K562 (cell line): ENCODE data around the gene IL25. TPM values are rescaled to one million over a fixed set of nuclear protein-coding genes. Genes with fewer than 3 reads are reported as not detected.

Experiments
- ATAC-seq: fragments of 200-7000 bp; cut with Tn5 transposase; 3 replicates; pipeline ENCODE4 v1.9.1; 2020; ENCODE audit warnings: moderate library complexity
- BruUV-seq: library from RNA; stranded (reverse); fragments of 400-500 nt; replicated peaks from 2 replicates; lab custom pipeline; 2021; lab: Mats Ljungman, UMichigan
- CTCF ChIA-PET: fragments of 300-600 bp; formaldehyde crosslinking; extraction: SDS; loops from one replicate; lab custom pipeline; 2021; ENCODE audit warnings: low intra/inter-chr PET ratio; lab: Yijun Ruan, JAX
- POLR2A ChIA-PET: fragments of 300-600, 350-650 bp; sonication (Branson Sonifier 250); formaldehyde crosslinking; extraction: SDS; loops from one replicate; lab custom pipeline; 2021; ENCODE audit warnings: antibody characterized with exemption, inconsistent platforms; lab: Yijun Ruan, JAX
- DNase-seq, 4 experiments: peaks; one replicate each; pipeline versions ENCODE4 v3.0.0 to v3.0.0-alpha.2; 2011 to 2018; ENCODE audit warnings: low spot score in 3 of 4, mixed read lengths in 3 of 4; ENCODE audit errors: extremely low read depth in 1 of 4
- FAIRE-seq: peaks from 2 replicates; lab custom pipeline; 2011; peaks lifted over from hg19 to GRCh38; lab: Jason Lieb, UNC
- H2AFZ ChIP-seq: 2 replicates; pipeline ENCODE4 v1.6.0; 2011; ENCODE audit warnings: low read depth, low read length, control low read depth, inconsistent platforms
- H3K27ac ChIP-seq: fragments of 200-600 bp; 3 replicates; pipeline ENCODE4 v1.8.0; 2011; ENCODE audit warnings: low read depth, mild to moderate bottlenecking, control low read depth, inconsistent platforms, low read length, moderate library complexity, mixed read lengths; ENCODE audit errors: extremely low read depth
- H3K27me3 ChIP-seq, 2 experiments: fragments of 300-600 bp in 1 of 2; 2 replicates in 1 of 2; 3 replicates in 1 of 2; pipeline versions ENCODE4 v1.6.0 to v1.8.0; 2011; ENCODE audit warnings: inconsistent platforms in 2 of 2, low read length in 2 of 2, mild to moderate bottlenecking in 1 of 2, mixed read lengths in 1 of 2, moderate library complexity in 1 of 2; ENCODE audit not compliant: control insufficient read depth in 2 of 2, insufficient read depth in 2 of 2
- H3K36me3 ChIP-seq: fragments of 300-600 bp; 3 replicates; pipeline ENCODE4 v1.8.0; 2011; ENCODE audit warnings: mild to moderate bottlenecking, low read length, inconsistent platforms; ENCODE audit not compliant: control insufficient read depth, insufficient read depth
- H3K4me1 ChIP-seq, 2 experiments: fragments of 200-600 bp in 1 of 2; replicated peaks in 1 of 2; 2 replicates in 1 of 2; 3 replicates in 1 of 2; pipeline versions ENCODE4 v1.5.1 to v1.8.0; 2011; ENCODE audit warnings: inconsistent platforms in 2 of 2, low read length in 2 of 2, mild to moderate bottlenecking in 1 of 2, mixed read lengths in 1 of 2, moderate library complexity in 1 of 2; ENCODE audit not compliant: control insufficient read depth in 2 of 2, insufficient read depth in 2 of 2
- H3K4me2 ChIP-seq: 2 replicates; pipeline ENCODE4 v1.6.1; 2011; ENCODE audit warnings: low read length, control low read depth, inconsistent platforms, mixed read lengths; ENCODE audit not compliant: insufficient read depth
- H3K4me3 ChIP-seq: fragments of 200-600 bp; sonication (generic), shearing (Covaris generic); 2 replicates; pipeline ENCODE4 v1.5.1; 2016; ENCODE audit warnings: control low read depth, inconsistent platforms
- H3K79me2 ChIP-seq: fragments of 200-600 bp; 3 replicates; pipeline ENCODE4 v1.8.0; 2011; ENCODE audit warnings: low read length, inconsistent platforms; ENCODE audit not compliant: control insufficient read depth, insufficient read depth
- H3K9ac ChIP-seq, 2 experiments: 2 replicates each; pipeline versions ENCODE4 v1.6.0 to v1.6.1; 2011; ENCODE audit warnings: low read depth in 2 of 2, low read length in 2 of 2, control low read depth in 1 of 2, inconsistent platforms in 1 of 2, mild to moderate bottlenecking in 1 of 2, mixed read lengths in 1 of 2; ENCODE audit not compliant: insufficient read depth in 1 of 2
- H3K9me1 ChIP-seq: one replicate; pipeline ENCODE4 v1.6.0; 2011; ENCODE audit warnings: inconsistent platforms, mild to moderate bottlenecking, low read length, moderate library complexity; ENCODE audit not compliant: control insufficient read depth, insufficient read depth
- H3K9me3 ChIP-seq: replicated peaks from 2 replicates; pipeline ENCODE4 v1.5.1; 2011; ENCODE audit warnings: low read depth, low read length, inconsistent platforms; ENCODE audit not compliant: control insufficient read depth, insufficient read depth
- H4K20me1 ChIP-seq: replicated peaks from 2 replicates; pipeline ENCODE4 v1.6.1; 2011; ENCODE audit warnings: low read length, inconsistent platforms, mixed read lengths; ENCODE audit not compliant: control insufficient read depth, insufficient read depth
- HNRNPLL ChIP-seq: fragments of 200-400 bp; formaldehyde crosslinking; IDR thresholded peaks from 2 replicates; pipeline ENCODE4 v1.6.1; 2017; ENCODE audit warnings: low read length, low read depth, mild to moderate bottlenecking; ENCODE audit not compliant: poor library complexity, severe bottlenecking
- MYBL2 ChIP-seq, 2 experiments: fragments of 450-650 bp in 1 of 2; sonication (generic) in 1 of 2; formaldehyde crosslinking in 1 of 2; IDR thresholded peaks; 2 replicates each; pipeline versions ENCODE4 v1.6.1 to v1.8.1; 2017 to 2022; ENCODE audit warnings: borderline replicate concordance in 1 of 2, inconsistent platforms in 1 of 2, low read depth in 1 of 2, mild to moderate bottlenecking in 1 of 2, missing genetic modification reagents in 1 of 2, moderate library complexity in 1 of 2
- NELFE ChIP-seq: IDR thresholded peaks from 2 replicates; pipeline ENCODE4 v1.6.1; 2011; ENCODE audit warnings: mild to moderate bottlenecking; ENCODE audit not compliant: insufficient read depth, insufficient read length
- NR2C2 ChIP-seq, 2 experiments: fragments of 200-800 bp in 1 of 2; sonication (Bioruptor generic) in 1 of 2; sonication (generic) in 1 of 2; formaldehyde crosslinking in 1 of 2; IDR thresholded peaks; 2 replicates each; pipeline versions ENCODE4 v1.6.1 to v1.8.0; 2016 to 2022; ENCODE audit warnings: mild to moderate bottlenecking in 1 of 2, missing compliant biosample characterization in 1 of 2, missing genetic modification characterization in 1 of 2, missing genetic modification reagents in 1 of 2
- PTRF ChIP-seq: fragments of 450-650 bp; IDR thresholded peaks from 2 replicates; pipeline ENCODE4 v1.6.1; 2016; ENCODE audit warnings: mild to moderate bottlenecking, missing genetic modification characterization, missing compliant biosample characterization
- SMC3 ChIP-seq: conservative IDR thresholded peaks from 2 replicates; pipeline ENCODE4 v1.6.1; 2011; ENCODE audit warnings: low read depth, low read length, improper control_type of control experiment; ENCODE audit not compliant: insufficient read depth
- SPI1 ChIP-seq: IDR thresholded peaks from 2 replicates; pipeline ENCODE4 v1.6.1; 2011; ENCODE audit warnings: low read depth, low read length, control low read depth, borderline replicate concordance
- SRF ChIP-seq, 2 experiments: fragments of 250-450, 450-650 bp in 1 of 2; sonication (Bioruptor Pico) in 1 of 2; sonication (generic) in 1 of 2; formaldehyde crosslinking; IDR thresholded peaks; 2 replicates each; pipeline versions ENCODE4 v1.5.0 to v1.5.1; 2020 to 2022; ENCODE audit warnings: mild to moderate bottlenecking in 1 of 2, missing genetic modification reagents in 1 of 2
- TAF15 ChIP-seq: fragments of 200-400 bp; formaldehyde crosslinking; IDR thresholded peaks from 2 replicates; pipeline ENCODE4 v1.6.1; 2017; ENCODE audit warnings: mild to moderate bottlenecking, low read depth, low read length, moderate library complexity
- ZFPM2 ChIP-seq: fragments of 250-450 bp; sonication (Bioruptor Pico); IDR thresholded peaks from 2 replicates; pipeline ENCODE4 v1.5.1; 2022; ENCODE audit warnings: mild to moderate bottlenecking
- ZNF655 ChIP-seq: fragments of 250-450 bp; sonication (Bioruptor Pico); IDR thresholded peaks from 2 replicates; pipeline ENCODE4 v1.5.0; 2021
- ZNF699 ChIP-seq: fragments of 250-450 bp; sonication (Bioruptor Pico); IDR thresholded peaks from 2 replicates; pipeline ENCODE4 v1.8.0; 2021; ENCODE audit warnings: mild to moderate bottlenecking, moderate library complexity; ENCODE audit not compliant: insufficient replicate concordance
- WGBS: fragments of 100-300 bp; shearing (Covaris generic); methylation state at CpG from one replicate; pipeline ENCODE4 v1.1.6; 2016; ENCODE audit warnings: low coverage, mixed read lengths; ENCODE audit not compliant: insufficient coverage; ENCODE audit errors: missing lambda C conversion rate; 5-methylcytosine and 5-hydroxymethylcytosine counted together
- in situ Hi-C: fragments of 300-500 bp; cut with MboI; formaldehyde crosslinking; loops from 4 replicates; pipeline ENCODE4 v1.15.0; 2018; ENCODE audit warnings: inconsistent platforms, mixed read lengths
- intact Hi-C: fragments of 100-400 bp; cut with micrococcal nuclease; formaldehyde crosslinking; loops from 2 replicates; pipeline ENCODE4 v1.14.2; 2022
- polyA plus RNA-seq, 8 experiments: library from polyadenylated mRNA; depleted of rRNA in 4 of 8; stranded (reverse) in 5 of 8; unstranded in 3 of 8; fragments of >200 nt; fragmentation: Nextera tagmentation in 2 of 8; fragmentation: Illumina TruSeq in 1 of 8; extraction: Ambion mirVana in 2 of 8; extraction: Trizol in 1 of 8; gene quantifications; 2 replicates each; pipeline versions ENCODE4 v1.2.1 to v1.2.3, GENCODE V29; 2011 to 2014; ENCODE audit warnings: inconsistent platforms in 1 of 8, missing spikeins in 1 of 8
- total RNA-seq, 7 experiments: library from RNA; depleted of rRNA in 6 of 7; stranded (reverse); fragments of >200 nt in 6 of 7; fragmentation: Illumina TruSeq in 2 of 7; extraction: Trizol in 2 of 7; gene quantifications; 2 replicates each; pipeline versions ENCODE4 v1.2.1 to v1.2.3, GENCODE V29; 2011 to 2021; ENCODE audit warnings: low replicate concordance in 1 of 7
- TF ChIP-seq, protein P1 (sequence below): fragments of 450-650 bp; IDR thresholded peaks from 2 replicates; pipeline ENCODE4 v1.6.1; 2016

IL25 gene
- total and polyA plus RNA-seq, 9 of the 15 experiments (the other 6 are each of a cell fraction or from before 2014, with no cell fraction given) = not detected

DNA sequence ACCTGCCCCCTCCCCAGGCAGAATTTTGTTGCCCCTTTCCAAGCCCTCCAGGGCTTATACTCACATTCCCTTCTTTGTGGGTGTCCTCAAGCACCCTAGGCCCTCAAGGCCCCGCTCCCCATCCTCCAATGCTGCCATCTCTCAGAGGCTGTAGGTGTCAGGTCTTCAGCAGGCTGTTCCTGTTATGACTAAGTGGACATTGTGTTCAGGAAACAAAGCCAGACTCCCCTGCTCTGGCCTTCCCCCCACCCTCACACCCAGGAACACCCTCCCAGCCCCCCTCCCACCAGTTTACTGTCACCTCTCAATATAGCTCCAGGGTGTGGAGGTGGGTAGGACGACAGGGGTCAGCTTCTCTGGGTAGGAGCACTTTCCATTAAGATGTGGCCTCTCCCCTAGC, 36.9 kb downstream of the IL25 start:
- no peak for DNase-seq
- no peaks in the 10 kb centered on the region for H3K79me2 ChIP-seq
- FAIRE-seq = no peak
- no peaks in the 10 kb centered on the region for H3K36me3 ChIP-seq
- WGBS = 8% methylated on average over 2 of the region's 2 CpGs
- intact Hi-C loops (no loop called here), in situ Hi-C loops (no loop called here)
- no peak overlapping the region for H3K4me3 ChIP-seq
- no TSS peak for BruUV-seq
- no peaks in the 10 kb centered on the region for H4K20me1 ChIP-seq
- H3K4me1 ChIP-seq = no peaks in the 10 kb centered on the region
- no peak overlapping the region for H2AFZ ChIP-seq
- ATAC-seq = no peak
- POLR2A ChIA-PET = no interaction called here
- CTCF ChIA-PET = no interaction called here
- peaks cover 16 to 87% of the 10 kb centered on the region in 2 experiments; a peak in 4 of 5 replicates for H3K27me3 ChIP-seq
- H3K27ac ChIP-seq = no peak overlapping the region
- H3K9me3 ChIP-seq = no peaks in the 10 kb centered on the region
- H3K9ac ChIP-seq = no peak overlapping the region
- H3K4me2 ChIP-seq = no peak overlapping the region
- no peaks in the 10 kb centered on the region for H3K9me1 ChIP-seq
- TF ChIP-seq SMC3 = no peak
- no peak for TF ChIP-seq TAF15
- TF ChIP-seq PTRF (tag) = no peak
- no peak for TF ChIP-seq ZNF699 (CRISPR knock-in tag)
- no peak for TF ChIP-seq ZFPM2 (CRISPR knock-in tag)
- TF ChIP-seq, protein P1, sequence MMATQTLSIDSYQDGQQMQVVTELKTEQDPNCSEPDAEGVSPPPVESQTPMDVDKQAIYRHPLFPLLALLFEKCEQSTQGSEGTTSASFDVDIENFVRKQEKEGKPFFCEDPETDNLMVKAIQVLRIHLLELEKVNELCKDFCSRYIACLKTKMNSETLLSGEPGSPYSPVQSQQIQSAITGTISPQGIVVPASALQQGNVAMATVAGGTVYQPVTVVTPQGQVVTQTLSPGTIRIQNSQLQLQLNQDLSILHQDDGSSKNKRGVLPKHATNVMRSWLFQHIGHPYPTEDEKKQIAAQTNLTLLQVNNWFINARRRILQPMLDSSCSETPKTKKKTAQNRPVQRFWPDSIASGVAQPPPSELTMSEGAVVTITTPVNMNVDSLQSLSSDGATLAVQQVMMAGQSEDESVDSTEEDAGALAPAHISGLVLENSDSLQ = no peak
- no peak for TF ChIP-seq NR2C2 (CRISPR knock-in tag; IDR thresholded peaks at IDR 0.05)
- TF ChIP-seq NR2C2 (tag; IDR thresholded peaks at IDR 0.05) = no peak
- TF ChIP-seq SRF (CRISPR knock-in tag; IDR thresholded peaks at IDR 0.05) = no peak
- no peak for TF ChIP-seq NELFE
- TF ChIP-seq HNRNPLL = no peak
- TF ChIP-seq ZNF655 = no peak
- no peak for TF ChIP-seq MYBL2 (IDR thresholded peaks at IDR 0.05; ENCODE audit: low read depth)
- TF ChIP-seq MYBL2 (CRISPR knock-in tag; IDR thresholded peaks at IDR 0.05; ENCODE audit: borderline replicate concordance) = no peak
- TF ChIP-seq SPI1 = no peak
